ENCODE measurements around the gene COPS9. TPM values are rescaled to one million over a fixed set of nuclear protein-coding genes. Genes with fewer than 3 reads are reported as not detected.

COPS9 gene
- total RNA-seq, 1 donor from 2014 or later = 132 TPM

DNA sequence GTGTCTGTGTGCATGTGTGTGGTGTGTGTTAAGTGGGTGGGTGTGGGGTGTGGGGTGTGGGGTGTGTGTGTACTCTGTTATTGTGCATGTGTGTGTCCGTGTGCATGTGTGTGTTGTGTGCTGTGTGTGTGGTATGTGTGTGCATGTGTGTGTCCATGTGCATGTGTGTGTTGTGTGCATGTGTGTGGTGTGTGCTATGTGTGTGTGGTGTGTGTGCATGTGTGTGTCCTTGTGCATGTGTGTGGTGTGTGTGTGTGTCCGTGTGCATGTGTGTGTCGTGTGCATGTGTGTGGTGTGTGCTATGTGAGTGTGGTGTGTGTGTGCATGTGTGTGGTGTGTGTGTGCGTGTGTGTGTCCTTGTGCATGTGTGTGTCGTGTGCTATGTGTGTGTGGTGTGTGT is 11.3 kb upstream of the COPS9 start:
- ATAC-seq = no peak

- ATAC-seq = no peak
Observed at GRCh38 chr2:240146627-240147278, 10.6 kb upstream of the COPS9 start.

DNA sequence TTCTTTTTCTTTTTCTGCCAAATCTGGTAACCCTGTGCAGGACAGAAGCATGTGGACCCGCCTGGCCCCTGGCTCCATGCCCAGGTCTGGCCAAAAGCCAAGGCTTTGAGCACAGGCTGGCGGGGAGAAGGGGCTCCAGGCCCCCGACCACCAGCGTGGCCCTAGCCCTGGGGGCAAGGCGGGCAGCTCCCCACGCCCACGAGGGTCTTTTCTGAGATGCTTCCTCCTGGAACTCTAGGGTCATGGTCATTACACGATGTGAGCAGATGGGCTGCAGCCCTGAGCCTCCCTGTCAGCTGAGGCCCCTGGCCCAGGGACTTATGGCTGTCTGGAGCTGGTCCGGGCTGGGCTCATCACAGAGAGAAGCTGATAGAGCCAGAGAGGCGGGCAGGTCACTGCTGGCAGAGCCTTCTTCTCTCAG is 10.0 kb upstream of the COPS9 start:
- ATAC-seq = no peak

- ATAC-seq = no peak
Observed at GRCh38 chr2:240145461-240145860, 9.4 kb upstream of the COPS9 start.

DNA sequence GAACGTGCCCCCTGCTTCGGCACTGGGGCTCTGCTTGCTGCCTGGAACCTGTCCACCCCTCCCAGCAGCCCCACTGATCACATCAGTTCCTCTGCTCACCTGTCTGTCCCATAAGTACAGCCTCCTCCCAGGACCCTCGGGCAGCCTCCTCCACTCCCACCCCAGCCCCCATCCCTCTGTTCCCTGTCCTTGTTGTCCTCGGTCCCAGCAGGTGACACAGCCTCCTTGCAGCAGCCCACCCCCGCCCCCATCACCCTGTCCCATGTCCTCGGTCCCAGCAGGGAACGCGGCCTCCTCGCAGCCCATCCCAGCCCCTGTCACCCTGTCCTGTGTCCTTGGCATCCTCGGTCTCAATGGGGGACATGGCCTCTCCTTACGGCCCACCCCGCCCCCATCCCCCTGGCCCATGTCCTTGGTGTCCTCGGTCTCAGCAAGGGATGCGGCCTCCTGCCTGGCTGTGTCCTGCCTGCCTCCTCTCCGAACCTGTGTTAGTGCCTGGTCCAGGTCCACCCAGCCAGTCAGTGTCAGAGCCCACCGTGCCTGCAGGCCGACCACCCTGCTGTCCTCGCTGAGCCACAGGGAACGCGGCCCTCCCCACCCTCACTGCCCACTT is 8.7 kb upstream of the COPS9 start:
- ATAC-seq = no peak

- ATAC-seq = peak; percentile 79
Observed at GRCh38 chr2:240143801-240144648, 7.9 kb upstream of the COPS9 start.

DNA sequence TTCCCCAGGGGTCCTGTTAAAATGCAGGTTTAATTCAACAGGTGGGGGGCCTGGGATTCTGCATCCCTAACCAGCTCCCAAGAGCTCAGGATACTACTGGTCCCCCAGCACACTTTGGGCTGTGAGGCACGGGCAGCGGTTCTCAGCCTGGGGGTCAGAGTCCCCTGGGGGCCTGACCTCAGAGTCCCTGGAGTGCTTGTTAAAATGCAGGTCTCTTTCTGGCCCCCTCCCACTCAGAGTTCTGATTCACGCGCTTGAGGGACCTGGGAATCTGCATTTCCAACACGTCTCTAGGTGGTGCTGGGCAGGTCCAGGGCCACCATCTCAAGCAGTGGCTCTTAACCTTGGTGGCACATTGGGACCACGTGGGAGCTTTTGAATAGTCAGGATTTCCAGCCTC is 7.2 kb upstream of the COPS9 start:
- no peak for ATAC-seq

GRCh38 chr2:240142859-240143258 is 6.8 kb upstream of the COPS9 start:
- no peak for ATAC-seq

DNA sequence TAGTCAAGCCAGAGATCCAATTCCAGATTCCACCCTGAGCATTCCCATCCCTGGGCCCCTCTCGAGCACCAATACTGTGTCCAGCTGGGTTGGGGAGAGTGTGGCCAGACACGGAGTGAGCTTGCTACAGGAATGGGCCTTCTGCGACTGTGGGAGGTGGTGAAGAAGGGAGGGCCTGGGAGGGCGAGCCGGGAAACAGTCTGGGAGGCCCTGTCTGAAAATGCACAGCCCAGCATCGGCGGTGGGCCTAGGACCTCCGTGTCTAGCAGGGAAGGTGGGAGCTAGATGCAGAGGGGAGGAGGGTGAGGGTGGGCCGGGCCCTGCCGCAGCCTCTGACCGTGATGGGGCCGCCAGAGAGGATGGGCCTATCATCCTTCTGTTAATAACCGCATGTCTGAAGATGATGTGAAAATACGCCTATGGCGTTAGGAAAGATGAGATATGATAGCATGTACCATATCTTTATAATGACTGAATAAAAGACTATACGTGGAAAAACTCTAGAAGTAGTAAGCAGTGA is 6.2 kb upstream of the COPS9 start:
- ATAC-seq = no peak

DNA sequence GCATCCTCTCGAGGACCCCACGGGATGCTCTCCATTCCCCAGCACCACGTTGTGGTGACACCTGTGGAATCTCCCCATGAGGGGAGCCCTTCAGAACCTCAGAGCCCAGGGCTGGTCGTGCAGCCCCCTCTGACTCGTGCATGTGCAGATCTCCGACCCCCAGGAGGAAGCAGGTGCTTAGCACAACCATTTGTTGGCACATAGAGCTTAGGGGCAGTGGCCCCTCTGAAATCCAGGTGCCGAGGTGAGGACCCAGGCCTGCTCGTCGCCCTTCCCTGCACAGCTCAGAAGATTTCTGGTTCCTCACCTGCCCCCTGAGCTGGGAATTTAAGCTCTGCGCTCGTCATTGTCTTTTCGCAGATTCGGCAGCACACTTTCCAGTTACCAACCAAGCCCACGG is 5.6 kb upstream of the COPS9 start:
- ATAC-seq = no peak

DNA sequence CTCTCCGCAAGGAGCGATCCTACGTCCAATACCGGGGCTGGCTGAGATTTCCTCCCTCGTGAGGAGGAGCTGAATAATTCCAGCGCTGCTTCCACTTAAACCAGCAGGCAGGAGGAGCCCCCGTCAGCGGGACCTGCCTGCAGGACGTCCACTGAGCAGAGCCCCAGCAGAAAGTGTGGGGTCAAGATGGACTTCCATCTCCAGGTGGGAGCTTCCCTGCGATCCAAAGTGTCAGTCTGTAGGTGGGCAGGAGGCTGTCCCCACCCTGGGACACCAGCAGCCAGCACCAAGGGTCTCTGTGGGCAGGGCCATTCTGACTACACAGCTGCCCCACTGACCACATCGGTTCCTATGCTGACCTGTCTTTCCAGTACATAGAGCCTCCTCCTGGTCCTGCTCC is 4.8 kb upstream of the COPS9 start:
- ATAC-seq = no peak

DNA sequence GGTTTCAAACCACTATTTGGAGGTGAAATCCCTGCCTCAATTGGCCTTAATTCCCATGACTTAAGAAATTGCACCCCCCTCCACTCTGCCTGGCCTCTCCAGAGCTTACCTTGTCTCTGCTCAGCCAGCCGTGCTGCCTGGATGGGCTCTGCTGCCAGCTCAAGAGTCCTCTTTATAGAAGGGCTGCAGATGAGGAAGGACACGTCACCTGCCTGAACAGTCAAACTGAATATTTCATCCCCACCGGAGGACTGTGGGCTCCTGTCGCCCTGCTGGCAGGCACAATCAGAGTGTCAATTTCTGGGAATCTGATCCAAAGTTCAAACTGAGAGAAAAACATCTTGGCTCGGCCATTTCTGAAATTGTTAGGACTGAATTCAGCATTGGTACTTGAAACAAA is 4.4 kb upstream of the COPS9 start, which contains the start of gene OTOS:
Gene OTOS (minus strand): TSS at position 148 of the 400 bp plus-strand sequence. CDS start 332 bp downstream, outside the sequence.
- ATAC-seq = no peak

GRCh38 chr2:240139666-240140393 is 3.7 kb upstream of the COPS9 start:
- no peak for ATAC-seq

DNA sequence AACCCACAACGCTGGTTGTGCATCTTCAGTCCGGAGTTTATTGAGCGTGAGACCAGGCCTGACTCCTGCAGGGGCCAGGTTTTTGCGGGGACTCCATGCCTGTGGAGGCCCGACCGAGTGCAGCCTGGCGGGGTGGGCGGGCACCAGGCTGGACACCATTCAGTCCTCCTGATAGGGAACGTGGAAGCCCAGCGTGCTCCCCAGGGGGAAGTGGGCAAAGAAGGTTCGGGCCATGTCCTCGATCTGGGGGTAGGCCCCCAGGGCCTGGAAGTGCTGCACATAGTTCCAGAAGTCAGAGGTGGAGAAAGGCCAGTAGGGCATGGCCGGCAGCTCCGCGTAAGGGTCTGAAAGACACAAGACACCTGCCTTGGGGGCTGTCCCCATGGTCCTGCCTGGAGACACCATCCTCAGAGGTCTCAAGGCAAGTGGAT is 2.9 kb upstream of the COPS9 start:
- ATAC-seq = no peak

DNA sequence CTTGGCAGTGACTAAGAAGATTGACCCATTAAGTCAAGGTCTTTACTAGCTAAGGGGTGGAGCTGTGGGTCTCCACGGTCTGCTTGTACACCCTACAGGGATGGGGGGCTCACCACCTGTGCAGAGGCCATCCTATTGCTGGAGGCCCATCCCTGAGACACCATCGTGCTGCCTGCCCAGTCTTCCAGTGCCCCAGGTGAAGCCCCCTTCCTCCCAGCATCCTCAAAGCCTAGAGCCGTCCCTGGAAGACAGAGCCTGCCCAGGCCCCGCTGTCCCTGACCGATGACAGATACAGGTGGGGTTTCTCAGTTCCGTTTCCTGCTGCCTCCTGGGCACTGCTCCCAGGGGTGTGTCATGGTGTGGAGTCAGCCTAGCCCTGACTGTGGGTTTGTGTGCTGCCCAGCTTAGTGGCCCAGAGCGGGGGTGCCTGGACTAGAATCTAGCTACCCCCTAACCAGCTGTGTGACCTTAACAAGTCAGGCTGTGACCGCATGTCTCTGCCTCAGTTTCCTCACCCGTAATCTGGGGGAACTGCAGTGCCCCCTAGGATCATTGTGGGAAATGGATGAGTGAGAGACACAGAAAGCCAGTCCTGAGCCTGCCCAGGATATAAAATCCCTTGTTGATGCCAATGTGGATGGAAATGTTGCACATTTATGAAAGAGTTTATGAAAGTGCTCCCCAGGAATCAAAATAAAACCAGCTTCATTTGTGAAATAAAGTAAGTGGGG is 2.3 kb upstream of the COPS9 start:
- ATAC-seq = peak; percentile 73

DNA sequence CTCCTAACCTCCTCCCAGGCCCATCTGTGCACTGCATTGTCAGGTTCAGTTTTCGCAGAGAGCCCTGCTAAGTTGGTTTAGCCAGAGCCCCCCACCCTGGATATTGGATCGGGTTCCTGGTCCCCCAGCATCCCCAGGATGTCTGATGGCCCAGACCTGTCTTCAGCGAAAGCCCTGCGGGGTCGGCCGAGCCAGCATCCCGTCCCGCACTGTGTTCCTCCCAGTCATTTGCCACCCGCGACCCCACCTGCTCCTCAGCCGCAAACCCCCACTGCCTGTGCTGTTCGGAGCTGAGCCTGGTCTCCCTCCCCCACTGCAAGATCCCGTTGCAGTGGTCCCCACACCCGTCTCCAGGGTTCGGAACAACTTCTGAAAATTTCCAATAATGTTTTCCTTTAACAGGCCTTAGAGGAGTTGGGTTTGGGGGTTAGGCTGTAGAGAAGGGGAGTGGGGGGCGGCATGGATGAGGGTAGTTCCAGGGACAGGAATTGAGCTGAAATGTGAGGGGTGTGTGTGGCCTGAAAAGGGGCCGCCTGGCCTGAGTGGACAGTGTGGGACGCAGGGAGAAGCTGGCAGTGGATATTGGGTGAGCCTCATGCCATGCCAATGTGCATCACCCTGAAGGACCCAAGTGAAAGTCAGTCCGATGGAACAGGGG is 1.6 kb upstream of the COPS9 start:
- no peak for ATAC-seq

- ATAC-seq = peak; percentile 1
Observed at GRCh38 chr2:240136671-240137292, 677 bp upstream of the COPS9 start.

GRCh38 chr2:240135706-240136012 is 446 bp downstream of the COPS9 start:
- no peak for ATAC-seq

- ATAC-seq = no peak
Observed at GRCh38 chr2:240134956-240135520, 1.1 kb downstream of the COPS9 start.

DNA sequence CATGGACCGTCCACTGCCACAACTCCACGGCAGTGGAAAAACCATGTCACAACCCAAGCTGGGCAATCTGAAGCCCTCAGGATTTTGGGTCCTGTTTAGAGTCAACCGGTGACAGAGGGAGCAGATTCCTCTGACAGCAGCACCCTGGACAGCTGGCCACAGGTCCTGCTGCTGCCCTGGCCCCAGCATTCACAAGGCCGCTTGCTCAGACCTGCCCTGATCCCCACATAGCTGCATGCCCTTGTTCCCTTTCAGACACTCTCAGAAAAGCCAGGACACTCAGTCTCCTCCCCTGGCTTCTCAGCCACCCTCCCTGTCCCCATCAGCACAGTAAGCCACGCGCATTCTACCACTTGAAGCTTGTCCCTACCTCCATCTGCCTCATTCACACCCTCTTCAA is 1.6 kb downstream of the COPS9 start:
- ATAC-seq = no peak

- no peak for ATAC-seq
Observed at GRCh38 chr2:240133401-240133800, 2.7 kb downstream of the COPS9 start.

Measured in esophagus mucosa (tissue), 1 donor.